D341Med (cell line): ENCODE data around the gene AIMP1.
"Not testable (repeated sequence)": the region's sequence is repeated elsewhere in the genome, so short reads cannot be mapped to it uniquely, and the experiment has no call there.

Source experiments
- DNase-seq: peaks from one replicate; pipeline ENCODE4 v3.0.0; 2012; ENCODE audit warnings: low spot score

Gene AIMP1

DNA sequence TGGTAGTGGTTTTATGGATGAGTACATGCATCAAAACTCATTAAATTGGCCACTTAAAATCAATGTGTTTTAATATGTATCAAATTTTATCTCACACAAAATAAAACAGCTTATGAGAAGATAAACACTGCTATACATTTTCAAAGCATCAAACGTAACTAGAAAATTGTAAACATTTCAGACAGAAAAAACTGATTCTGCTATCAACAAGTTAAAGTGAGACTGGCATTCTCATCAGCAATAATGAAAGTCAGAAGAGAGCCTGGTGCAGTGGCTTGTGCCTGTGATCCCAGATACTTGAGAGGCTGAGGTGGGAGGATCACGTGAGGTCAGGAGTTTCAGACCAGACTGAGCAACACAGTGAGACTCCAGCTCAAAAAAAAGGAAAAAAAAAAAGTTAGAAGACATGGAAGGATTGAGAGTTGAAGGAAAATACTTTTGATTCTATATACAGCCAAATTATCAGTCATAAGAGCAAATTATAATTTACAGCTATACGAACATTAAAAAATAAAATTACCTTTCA is 3.3 kb upstream of the AIMP1 start:
- DNase-seq = no peak

DNA sequence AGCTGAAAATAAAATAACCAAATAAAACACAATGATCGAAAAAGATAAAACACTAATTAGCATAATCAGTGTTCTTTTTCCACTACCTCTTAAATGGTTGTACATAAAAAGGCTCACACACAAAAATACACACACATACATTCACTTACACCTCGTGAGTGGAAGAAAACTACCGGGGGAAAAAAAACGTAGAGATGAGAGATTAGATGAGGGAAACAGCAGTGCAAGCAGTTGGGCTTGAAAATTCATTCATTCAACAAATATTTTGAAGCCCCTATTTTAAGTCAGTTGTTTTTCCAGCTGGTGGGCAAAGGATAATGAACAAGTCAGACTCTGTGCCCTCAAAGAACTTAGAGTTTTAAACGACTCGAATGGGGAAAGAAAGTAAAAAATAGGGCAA is 1.4 kb upstream of the AIMP1 start:
- DNase-seq = no peak

DNA sequence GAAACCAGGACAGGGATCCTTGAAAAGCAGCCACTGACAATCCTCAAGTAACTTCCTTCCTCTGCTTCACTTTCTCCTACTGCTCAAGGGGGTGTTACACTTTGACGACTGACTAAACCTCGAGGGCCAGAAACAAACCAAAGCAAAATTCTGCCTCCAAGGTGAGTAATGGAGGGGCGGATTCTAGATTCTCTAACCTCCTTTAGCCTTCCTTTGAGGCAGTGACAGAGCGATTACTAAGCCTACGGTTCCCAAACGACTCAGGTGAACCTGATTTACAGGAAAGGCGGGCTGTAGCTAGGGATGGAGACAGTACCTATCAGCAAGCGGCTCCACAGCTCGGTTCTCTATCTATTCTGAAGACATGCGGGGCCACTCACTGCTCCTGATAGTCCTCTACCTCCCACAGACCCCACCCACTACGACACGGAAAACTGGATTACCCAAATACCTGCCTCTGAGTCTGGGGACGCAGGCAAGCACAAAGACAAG is 828 bp upstream of the AIMP1 start:
- DNase-seq = no peak

DNA sequence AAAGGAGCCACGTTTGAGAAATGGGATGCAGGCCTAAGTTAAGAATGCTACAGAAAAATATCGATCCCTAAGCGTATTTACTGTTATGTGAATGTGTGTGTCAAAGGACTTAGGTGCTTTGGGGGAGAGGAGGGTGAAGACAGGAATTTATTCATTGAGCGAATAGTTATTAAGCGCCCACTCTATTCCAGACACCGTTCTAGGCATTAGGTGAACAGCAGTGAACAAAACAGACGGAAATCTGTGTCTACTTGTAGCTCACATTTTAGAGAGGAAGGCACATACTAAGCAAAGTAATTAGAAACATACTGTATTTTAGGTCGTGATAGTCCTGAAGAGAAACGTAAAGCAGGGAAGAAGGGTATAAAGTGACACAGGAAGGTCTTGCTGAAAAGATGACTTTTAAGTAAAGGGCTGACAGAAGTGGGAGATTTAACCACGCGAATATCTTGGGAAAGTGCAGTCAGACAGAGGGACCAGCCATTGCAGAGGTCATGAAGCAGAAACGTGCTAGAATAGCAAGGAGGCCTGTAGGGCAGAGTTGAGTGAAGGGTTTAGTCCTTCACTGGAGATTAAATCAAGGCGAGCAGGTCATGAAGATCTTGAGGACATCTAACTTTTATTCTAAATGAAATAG is 541 bp downstream of the AIMP1 start:
- no peak for DNase-seq

DNA sequence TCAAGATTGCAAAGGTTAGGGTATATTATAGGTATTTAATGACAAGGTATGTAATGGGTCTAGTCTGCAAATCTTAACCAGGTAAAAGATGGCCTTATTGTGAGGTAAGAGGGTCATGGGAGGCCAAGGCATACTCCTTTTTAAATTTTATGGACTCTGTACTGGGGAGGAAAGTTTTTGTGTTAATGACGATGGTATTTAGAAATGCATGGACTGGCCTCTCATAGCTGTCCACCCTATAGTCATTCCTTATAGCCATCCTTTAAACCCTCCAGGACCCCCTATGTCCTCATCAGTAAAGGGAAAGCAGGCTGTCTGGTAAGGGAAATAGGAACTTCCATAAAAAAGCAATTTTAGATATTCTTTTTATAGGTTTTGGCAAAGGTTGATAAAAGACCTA is 1.5 kb downstream of the AIMP1 start:
- no peak for DNase-seq

DNA sequence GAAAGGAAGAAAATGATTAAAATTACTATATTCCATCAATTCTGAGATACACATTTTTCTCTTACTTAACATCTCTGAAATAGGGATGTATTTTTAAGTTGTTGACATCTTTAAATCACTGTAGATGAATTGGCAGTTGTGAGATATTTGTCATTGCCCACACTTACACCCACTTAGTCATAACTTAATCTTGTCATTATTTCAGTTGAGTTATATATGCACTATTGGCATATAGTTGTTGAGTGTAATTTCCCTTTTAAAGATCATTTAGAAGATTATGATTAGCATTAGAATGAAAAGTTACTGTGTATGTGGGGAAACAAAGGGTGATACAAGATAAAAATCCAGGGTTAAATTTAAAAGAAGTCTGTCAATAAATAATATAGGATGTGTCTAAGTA is 2.2 kb downstream of the AIMP1 start:
- DNase-seq = no peak

DNA sequence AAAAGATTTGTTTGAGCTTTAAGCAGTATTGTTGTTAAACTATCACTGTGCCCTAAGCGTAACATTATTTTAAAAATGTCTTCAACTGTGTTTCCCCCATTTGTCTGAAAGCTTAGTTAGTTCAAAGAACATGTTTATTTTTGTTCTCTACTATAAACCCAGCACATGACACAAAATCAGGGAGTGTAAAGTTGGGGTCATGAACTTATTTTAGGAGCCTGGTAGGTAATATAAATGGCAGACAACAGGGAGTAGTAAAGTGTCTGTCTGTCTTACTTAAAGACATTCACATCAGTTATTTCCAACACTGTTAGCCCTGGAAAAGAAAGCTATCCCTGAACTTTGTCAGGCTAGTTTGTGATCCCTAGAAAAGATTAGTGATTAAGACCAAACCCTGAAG is 3.9 kb downstream of the AIMP1 start:
- no peak for DNase-seq

DNA sequence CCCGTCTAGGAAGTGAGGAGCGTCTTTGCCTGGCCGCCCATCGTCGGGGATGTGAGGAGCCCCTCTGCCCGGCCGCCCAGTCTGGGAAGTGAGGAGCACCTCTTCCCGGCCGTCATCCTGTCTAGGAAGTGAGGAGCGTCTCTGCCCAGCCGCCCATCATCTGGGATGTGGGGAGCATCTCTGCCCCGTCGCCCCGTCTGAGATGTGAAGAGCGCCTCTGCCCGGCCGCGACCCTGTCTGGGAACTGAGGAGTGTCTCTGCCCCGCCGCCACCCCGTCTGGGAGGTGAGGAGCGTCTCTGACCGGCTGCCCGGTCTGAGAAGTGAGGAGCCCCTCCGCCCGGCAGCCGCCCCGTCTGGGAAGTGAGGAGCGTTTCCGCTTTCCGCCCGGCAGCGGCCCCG is 4.8 kb downstream of the AIMP1 start:
- DNase-seq = not testable (repeated sequence)

DNA sequence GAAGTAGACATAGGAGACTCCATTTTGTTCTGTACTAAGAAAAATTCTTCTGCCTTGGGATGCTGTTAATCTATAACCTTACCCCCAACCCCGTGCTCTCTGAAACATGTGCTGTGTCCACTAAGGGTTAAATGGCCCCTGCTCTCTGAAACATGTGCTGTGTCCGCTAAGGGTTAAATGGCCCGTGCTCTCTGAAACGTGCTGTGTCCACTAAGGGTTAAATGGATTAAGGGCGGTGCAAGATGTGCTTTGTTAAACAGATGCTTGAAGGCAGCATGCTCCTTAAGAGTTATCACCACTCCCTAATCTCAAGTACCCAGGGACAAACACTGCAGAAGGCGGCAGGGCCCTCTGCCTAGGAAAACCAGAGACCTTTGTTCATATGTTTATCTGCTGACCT is 5.5 kb downstream of the AIMP1 start:
- not testable (repeated sequence) for DNase-seq

DNA sequence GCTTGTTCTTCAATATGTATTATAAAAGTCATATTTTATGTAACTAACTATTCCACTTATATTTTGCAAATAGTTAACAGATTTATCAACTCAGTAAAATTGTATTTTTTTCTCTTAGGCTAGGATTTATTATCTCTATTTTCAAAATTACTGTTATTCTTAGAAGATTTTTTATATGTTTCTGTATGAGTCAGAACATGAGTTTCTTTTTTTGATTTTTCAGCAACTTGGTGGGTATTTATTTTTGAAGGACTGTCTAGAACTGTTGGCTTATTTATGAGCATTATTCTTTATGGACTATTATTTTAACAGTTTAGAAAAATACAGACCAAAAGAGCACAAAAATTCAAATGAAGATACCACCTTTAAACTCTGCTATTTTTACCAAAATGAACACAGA is 6.8 kb downstream of the AIMP1 start:
- no peak for DNase-seq

DNA sequence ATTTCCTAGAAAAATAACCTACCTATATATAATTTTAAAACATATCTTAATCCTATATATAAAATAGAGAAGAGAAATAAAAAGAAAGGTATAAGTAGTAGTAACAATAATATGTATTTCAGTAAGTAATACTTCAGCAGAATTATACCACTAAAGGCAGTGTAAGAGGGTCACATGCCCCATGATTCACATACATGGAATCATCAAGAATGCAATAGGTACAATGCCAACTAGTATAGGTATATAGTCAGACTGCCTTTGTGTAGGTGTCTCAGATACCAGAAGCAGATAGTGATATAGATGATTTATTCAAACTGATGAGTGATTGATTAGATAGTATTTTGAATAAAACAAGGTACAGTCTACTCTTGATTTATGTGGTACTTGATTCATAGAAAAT is 9.4 kb downstream of the AIMP1 start:
- no peak for DNase-seq

DNA sequence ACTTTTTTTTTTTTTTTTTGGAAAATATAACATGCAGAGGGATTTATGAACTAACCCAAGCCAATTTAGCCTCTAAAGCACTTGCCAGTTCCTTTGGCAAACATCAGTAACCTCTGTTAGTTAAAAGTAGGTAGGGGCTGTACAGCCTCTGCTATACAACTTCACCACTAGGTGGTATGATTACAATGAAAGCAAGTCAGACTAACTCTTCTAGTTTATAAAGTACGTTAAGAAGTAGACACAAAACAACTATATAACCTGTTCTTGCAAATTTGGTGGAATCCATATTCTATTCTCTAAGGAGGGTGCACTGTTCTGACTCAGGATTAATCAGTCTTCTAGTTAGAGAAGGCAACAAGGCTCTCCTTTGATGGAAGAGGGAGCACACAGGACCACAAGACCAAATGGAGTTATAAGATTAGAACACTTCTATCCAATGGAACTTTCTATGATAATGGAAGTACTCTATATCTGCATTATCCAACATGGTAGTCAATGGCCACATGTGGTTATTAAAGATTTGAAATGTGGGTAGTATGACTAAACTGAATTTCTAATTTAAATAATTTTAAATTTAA is 12.8 kb downstream of the AIMP1 start:
- DNase-seq = peak; percentile 47

DNA sequence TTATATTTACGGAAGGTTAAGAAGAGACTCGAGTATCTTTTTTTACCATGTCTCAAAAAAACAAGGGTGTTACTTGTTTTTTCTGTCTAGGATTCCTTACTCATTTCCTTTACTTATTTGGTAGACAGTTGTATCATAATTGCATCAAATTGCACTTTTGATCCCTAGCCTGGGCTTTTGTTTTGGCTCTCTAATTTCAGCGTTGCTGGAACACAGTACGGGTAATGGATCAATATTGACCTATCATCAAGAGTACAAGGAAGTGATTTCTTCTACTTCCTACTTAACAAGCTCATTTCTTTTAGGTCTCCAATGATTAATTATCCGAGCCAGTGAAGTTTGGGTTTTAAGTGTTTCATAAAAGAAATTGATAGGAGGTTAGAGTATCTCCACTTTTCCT is 16.8 kb downstream of the AIMP1 start:
- no peak for DNase-seq

DNA sequence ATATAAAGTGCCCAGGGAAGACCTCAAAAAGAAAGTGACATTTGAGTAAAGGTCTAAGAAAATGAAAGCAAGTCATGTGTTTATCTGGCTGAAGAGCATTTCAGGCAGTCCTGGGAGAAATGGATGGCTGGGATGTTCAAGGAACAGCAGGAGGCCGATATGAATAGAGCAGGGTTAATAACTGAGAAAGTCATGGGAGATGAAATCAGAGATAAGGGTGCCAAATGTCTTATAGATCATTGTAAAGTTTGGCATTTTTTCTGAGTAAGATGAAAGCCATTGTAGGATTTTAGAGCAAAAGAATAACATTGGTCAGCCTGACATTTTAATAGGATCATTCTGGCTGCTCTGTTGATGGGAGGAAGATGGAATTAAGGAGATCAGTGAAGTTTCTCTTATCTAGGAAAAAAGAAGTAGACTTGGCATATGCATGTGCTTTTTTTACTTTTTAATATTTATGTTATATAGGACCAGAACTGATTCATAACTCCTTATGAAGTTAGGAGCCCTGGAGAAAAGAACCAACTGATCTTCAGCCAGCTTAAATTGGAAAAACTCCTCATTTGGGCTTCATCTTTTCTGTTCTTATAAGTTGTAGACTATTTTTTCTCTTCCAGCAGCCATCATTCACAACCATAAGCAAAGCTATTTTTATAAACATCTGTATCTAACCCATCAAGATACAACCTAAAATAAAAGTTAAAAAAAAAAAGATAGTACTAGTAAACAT is 18.6 kb downstream of the AIMP1 start:
- no peak for DNase-seq

DNA sequence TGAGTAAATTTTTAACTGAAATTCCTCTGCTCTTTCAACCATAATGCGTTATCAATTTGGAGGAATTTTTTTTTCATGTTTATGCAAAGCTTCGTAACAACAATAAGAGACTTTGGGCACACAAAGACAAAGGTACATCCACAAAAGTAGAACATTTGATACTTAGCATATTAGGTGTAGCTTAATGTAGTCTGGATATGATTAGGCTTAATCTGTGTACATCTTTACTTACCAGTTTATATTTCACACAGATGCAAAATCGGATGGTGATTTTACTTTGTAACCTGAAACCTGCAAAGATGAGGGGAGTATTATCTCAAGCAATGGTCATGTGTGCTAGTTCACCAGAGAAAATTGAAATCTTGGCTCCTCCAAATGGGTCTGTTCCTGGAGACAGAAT is 20.3 kb downstream of the AIMP1 start:
- no peak for DNase-seq

DNA sequence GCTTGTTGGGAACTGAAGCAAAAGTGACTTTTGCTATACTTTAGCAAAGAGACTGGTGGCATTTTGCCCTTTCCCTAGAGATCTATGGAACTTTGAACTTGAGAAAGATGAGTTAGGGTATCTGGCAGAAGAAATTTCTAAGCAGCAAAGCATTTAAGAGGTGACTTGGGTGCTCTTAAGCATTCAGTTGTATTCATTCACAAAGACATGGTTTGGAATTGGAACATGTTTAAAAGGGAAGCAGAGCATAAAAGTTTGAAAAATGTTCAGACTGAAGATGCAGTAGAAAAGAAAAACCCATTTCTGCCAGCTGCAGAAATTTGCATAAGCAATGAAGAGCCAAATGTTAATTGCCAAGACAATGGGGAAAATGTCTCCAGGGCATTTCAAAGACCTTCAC is 21.6 kb downstream of the AIMP1 start:
- no peak for DNase-seq

DNA sequence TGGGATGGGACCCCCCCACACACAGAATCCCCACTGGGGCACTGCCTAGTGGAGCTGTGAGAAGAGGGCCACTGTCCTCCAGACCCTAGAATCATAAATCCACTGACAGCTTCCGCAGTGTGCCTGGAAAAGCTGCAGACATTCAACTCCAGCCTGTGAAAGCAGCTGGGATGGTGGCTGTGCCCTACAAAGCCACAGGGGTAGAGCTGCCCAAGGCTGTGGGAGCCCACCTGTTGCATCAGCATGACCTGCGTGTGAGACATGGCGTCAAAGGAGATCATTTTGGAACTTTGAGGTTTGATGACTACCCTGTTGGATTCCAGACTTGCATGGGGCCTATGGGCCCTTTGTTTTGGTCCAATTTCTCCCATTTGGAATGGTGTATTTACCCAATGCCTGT is 22.3 kb downstream of the AIMP1 start:
- no peak for DNase-seq

DNA sequence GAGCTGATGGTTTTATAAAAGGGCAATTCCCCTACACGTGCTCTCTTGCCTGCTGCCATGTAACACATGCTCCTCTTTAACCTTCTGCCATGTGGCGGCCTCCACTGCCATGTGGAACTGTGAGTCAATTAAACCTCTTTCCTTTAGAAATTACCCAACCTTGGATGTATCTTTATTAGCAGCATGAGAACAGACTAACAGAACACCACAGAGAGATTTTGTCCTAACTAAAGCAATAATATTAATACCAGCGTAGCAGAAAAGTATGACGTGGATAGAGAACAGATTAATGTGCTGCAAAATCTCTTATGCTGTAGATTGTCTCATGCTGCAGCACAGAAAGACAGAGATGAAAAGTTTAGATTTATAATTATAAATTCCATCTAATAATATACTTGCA is 23.1 kb downstream of the AIMP1 start:
- DNase-seq = no peak

DNA sequence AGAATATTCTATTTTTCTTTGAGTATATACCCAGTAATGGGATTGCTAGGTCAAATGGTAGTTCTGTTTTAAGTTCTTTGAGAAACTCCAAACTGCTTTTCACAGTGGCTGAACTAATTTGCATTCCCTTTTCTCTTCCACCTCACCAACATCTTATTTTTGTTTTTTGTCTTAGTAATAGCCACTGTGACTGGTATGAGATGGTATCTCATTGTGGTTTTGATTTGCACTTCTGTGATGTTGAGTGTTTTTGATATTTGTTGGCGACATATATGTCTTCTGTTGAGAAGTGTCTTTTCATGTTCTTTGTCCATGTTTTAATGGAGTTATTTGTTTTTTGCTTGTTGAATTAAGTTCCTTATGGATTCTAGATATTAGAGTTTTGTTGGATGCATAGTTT is 24.4 kb downstream of the AIMP1 start:
- DNase-seq = no peak

DNA sequence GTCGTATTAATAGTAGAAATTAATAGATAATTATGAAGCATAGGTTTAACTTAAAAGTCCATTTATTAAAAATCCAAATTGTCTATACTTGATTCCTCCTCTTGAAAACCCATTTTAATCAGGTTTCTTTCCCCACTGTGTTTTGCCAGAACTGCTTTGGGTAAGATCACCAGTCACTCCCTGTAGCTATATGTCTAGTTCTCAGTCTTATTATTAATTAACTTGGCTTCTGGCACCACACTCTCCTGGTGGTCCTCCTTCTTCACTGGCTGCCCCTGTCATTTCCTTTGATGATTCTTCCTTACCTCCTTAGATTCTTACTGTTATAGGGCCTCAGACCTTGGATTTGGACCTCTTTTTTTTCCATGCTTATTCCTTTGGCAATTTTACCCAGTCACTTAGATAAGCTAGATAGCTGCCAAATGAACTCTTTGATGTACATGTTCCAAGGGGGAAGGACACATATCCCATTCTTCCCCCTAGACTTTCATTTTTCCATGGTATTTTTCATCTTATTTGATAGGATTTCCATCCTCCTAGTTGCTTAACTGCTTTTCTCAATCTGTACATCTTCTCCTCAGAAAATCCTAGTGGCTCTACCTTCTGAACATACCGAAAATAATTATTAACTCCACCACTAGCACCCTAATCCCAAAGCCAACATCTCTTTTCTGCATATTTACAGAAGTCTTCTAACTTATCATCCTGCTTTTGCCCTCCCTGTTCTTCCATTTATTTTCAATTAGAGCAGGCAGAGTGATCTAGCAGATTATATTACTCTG is 27.7 kb downstream of the AIMP1 start:
- DNase-seq = no peak

DNA sequence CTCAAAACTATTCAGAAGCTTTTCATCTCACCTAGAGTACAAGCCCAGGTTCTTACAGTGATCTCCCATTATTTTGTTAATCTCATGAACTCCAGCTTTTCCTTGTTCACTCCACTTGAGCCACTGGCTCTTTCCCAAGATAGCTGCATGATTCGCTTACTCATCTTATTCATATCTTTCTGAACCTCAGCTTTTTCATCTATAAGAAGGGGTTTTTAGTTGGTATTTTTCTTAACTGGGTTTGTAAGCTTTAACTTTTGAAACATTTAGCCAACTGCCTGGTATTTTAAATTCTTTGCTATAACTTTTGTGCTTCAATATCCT is 28.3 kb downstream of the AIMP1 start:
- no peak for DNase-seq

DNA sequence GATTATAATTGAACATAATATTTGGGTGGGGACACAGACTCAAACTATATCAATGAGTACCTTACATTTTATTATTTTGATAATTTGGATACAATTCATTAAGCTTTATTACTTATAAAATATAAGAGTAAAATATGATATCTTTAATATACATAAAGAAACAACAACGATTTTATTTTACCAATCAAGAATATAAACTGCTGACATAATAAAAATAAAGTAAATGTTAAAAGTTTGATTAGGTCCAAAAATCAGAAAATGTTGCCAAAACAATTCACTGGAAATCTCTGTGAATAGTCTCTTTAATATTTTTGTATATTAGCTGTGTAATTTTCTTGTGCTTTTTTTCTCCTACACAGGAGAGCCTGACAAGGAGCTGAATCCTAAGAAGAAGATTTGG is 30.8 kb downstream of the AIMP1 start:
- DNase-seq = no peak

DNA sequence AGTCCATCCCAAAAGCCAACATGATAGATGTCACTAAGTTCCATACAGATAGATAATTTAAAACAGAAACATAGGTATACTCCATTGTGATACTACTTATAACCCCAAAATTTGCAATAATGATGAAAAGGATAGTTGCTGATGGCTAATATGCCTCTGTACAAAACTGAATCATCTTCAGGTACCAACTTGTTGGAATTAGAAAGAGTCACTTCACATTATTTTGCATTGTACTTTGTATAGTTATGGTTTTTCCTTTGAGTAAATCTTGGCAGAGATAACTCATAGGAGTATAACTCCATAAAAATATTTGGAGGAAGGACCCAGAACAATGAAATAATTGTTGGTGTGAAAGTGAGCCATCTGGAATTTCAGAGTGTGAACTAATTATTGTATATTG is 34.7 kb downstream of the AIMP1 start:
- no peak for DNase-seq
